NCI-H2171 treated with DMSO at 0.1 percent for 48 hours (cell line): ENCODE results near the gene MED1.
A peak's percentile ranks its signal among the peaks of the same experiment; 100 is the strongest.
"Not testable (repeated sequence)": the region's sequence is repeated elsewhere in the genome, so short reads cannot be mapped to it uniquely, and the experiment has no call there.

Source experiments
- DNase-seq: peaks from one replicate; lab custom pipeline; 2025; lab: John Stamatoyannopoulos, UW

Gene MED1

DNA sequence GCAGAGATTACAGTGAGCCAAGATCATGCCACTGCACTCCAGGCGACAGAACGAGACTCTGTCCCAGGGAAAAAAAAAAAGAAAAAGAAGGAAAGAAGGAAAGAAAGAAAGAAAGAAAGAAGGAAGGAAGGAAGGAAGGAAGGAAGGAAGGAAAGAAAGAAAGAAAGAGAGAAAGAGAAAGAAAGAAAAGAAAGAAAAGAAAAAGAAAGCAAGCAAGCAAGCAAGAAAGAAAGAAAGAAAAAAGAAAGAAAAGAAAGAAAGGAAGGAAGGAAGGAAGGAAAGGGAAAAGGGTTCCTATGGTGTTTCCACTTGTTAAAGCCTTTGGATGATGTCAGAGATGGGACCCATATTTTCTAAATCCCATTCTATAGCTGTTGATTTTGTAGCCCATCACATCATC, 11.2 kb downstream of the MED1 start:
- not testable (repeated sequence) for DNase-seq

DNA sequence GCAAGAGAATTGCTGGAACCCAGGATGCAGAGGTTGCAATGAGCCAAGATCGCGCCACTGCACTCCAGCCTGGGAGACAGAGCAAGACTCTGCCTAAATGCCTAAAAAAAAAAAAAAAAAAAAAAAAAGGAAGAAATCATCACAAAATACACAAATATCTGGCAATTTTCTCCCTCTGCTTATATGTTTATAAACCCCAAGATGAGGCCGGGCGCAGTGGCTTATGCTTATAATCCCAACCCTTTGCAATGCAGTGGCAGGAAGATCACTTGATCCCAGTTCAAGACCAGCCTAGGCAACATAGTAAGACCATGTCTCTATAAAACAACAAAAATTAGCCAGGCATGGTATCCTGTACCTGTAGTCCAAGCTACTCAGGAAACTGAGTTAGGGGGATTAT, 21.5 kb downstream of the MED1 start:
- no peak for DNase-seq

DNA sequence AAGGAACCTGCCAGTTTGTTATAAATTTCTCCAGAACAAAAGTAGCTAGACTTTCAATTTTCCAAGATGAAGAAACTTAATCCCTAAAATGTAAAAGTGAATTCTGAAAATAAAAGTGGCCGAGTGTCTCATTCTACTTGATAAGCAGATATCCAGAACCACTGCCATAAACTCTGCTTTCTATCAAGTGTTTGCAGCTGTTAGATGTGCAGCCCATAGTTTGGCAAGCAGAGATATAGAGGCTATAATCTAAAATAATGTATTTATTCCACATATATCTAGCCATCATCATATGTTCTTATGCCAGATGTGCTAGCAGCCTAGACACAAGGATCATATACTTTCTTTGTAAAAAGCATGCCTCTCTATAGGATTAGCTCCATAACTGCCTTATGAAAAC, 34.9 kb downstream of the MED1 start:
- no peak for DNase-seq

DNA sequence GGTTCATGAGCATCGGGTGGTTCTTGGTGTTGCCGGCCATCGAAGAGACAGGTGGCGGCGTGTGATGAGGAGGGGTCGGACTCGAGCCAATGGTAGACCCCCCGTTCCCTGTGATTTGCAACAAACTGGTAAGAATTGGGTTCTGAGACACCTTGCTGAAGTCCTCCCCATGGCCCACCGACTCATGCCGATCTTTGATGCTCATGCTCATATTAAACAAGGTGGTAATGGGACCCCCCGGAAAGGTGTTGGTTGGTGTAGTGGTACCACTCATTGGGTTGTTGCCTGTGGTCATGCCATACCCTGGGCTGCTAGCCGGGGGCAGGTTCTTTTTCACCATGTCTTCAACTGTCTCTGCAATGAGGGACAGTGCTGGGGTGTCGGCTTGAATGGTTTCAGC, 40.8 kb downstream of the MED1 start:
- DNase-seq, result no peak

DNA sequence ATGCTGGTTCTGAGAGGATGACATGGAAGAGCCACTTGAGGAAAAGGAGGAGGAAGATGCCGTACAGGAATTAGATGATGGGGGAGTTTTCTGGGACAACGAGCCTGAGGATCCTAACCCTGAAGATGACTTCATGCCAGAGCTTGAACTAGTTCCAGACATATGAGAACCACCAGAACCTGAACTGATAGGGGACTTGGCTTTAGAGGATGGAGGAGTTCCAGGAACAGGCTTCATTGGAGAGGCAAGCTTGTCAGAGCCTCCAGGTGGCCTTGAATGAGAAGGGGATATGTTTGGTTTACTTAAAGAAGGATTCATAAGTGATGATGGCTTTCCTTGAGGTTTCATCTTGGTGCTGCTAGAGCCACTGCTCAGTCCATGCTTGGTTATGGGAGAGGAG, 42.7 kb downstream of the MED1 start:
- no peak for DNase-seq

DNA sequence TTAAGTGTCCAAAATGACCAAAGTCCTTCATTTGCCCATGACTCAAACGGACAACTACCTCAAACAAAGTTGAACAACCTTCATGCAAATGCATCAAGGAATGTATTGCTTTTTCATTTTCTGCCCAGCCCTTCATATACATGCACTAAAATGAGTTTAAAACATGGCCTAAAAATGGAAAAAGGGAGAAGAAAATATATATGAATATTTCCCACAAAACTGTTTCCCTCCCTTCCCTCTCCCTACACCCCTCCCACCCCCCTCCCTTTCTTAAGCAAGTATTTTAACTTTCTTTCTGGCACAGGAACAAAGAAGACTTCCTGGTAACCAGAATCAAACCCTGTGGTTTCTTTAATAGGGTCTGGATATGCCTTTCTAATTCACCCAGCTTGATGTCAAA, 44.1 kb downstream of the MED1 start:
- DNase-seq, result no peak

DNA sequence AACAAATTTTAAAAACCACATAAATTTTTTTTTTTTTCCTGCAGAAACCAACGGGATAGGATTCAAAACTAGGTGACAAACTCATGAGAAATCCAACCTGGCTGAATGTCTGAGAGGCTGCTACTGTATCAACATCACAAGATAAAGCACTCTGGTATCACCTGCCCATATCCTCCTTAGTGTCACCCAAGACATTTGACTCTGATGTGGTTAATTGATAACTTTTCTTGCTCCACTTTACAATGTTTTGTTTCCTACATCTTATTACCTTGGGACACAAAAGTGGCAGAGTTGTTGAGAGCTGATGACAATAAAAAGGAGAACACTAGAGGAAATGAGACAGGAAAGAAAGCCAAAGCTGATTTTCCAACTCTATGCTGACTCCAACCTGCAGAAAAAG, 45.6 kb downstream of the MED1 start:
- DNase-seq, result no peak

DNA sequence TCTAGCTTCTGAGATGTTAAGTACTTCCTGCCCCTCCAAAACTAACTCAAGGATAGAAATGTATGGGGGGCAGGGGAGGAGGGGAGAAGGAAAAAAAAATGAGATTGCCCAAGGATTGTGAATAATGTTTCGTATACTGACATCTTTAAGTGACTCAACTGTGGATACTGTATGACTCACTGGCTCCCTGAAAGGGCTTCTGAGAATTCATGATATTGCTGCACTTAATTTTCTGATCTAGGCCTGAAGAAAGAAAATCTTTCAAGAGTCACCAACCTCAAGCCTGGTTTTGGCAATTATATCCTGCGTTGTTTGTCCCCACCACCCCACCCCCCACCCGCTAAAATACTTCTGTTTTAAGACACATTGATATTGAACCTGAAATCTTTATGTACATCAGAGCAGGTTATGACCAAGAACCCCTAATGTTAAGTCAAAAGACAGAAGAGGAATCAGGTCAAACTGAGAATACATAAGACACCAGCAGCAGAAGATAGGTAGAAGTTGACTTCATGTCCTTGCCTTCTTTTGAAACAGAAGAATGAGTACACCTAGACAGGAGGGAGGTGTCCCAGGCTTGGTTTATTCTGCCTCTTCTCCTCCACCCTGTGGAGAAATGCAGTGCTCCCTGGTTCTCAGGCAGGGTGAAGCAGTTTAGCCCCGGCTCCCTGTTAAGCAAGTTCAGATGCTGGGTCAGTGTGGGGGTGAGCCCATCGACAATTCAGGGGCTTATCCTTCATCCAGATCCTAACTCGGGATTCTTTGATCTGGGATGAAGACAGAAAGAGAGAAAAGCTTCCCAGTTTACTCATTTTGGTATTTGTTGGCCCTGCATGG, 46.3 kb downstream of the MED1 start:
- no peak for DNase-seq

DNA sequence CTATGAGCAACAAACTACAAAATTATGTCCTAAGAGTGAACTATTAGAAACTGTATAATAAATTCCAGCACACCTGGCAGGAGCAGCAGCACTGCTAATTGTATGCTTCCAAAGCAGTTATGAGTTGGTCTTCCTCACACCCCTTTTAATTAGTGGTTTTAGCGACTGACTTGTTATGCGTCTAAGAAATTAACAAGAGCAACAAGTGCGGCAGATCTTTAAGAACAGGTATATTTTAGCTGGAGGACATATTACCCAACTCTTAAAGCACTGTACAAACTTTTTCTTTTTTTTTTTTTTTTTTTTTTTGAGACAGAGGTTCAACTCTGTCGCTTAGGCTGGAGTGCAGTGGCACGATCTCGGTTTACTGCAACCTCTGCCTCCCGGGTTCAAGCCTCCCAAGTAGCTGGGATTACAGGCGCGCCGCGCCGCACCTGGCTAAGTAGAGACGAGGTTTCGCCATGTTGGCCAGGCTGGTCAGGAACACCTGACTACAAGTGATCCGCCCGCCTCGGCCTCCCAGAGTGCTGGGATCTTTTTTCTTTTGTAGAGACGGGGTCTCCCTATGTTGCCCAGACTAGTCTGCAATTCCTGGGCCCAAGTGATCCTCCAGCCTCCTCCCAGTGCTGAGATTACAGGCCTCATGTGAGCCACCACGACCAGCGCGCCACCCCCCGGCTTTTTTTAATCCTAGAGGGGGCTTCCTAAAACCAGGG, 48.0 kb downstream of the MED1 start:
- DNase-seq, result no peak

DNA sequence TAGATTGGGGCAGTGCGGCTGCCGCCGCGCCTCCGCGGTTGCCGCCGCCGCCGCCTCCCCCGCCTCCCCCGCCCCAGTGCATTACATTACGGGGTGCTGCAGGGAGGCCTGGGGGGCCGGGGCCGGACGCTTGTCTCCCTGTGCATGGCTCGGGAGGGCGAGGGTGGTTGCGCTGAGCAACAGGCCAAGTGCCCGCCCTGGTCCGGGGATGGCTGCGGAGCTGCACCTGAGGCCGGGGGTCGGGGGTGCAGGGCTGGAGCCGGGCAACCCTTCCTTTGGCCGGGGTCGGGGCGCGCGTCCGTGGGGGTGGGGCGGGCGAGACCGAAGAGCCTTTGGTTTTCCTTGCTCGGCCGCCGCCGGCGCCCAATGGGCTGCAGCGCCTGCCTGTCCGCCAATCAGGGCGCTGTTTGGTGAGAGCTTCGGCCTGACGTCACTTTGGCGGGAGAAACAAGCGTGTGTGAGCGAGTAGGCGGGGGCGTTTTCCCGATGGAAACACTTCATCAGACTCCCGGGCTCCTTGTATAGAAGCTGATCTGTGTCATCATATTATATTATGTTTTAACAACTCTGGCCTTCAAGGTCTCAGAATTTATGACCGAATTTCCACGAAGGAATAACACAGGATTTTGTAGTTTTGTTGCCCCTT, 48.7 kb downstream of the MED1 start:
- peak; percentile 92 for DNase-seq

DNA sequence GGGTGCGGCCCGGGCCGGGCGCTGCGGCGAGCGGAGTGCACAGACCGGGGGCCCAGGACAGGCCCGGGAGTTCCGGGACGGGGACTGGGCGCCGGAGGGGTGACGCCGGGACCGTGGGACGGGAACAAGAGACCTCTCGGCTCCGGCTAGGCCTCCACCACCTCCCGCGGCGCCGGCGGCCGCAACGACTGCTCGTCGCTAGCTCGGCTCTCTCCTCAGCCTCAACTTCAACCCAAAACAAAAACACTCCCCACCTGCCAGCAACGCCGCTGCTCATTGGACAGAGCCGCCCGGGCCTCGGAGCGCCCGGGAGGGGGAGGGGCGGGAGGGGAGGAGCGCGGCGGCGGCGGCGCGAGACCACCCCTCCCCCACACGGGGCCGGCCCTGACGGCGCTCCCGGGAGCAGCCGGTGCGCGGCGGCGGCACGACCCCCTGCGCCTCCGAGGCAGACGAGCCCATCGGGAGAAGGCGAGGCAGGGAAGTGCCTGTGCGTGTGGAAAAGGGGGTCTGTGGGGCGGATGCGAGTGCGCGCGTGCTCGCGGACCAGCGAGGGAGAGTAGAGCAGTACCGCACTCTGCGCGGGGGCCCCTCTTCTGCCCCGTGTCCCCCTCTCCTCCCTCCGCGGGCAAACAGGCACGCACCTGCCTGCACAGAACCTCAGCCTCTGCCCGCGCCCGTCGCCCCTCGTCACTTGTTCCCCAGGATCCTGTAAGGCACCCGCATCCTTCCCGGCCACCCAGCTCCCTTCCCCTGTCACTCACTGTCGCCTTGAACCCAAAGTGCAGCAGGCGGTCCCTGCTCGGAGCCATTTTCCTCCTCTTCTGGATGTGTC, 49.4 kb downstream of the MED1 start, which contains the start of gene FBXL20:
Gene FBXL20 (minus strand): TSS at position 215 of the 832 bp plus-strand sequence. CDS start 224 bp downstream, outside the sequence.
- DNase-seq, result peak; percentile 83

DNA sequence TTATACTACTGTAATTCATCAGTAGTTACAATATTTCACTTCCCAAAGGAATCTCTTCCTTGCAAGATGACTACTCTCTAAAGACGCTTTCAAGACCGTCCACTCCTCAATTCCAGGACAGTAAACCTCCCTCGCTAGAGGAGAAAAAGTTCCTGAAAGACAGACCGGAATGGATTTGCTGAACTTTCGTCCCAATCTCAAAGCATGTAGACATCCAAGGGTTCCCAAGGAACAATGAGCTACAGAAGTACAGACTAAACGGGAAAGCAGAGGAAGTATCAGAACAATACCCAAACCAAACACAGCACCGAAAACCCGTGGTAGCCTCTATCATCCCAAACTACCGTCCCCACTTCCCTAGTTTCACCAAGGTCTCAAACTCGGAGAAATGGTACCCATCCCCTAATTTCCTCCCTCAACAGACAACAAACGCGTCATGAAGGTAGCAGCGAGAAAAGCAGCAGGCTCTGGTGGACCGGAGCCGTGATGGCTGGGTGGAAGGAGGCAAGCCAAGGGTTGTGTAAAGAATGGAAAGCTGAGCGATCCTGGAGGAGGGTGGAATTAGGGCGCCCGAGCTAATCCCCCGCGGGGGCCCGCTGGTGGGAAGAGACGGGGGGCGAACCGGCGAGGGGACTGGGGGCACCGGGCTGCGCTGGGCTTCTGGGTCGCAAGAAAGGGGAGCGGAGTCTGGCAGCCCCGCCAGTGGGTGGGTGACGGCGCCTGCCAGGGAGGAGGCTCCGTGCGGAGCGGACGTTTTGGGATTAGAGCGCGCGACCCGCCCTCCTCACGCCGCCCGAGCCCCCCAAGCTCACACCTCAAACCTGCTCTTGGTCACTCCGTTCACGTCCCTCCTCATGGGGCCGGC, 50.3 kb downstream of the MED1 start:
- DNase-seq, result no peak

DNA sequence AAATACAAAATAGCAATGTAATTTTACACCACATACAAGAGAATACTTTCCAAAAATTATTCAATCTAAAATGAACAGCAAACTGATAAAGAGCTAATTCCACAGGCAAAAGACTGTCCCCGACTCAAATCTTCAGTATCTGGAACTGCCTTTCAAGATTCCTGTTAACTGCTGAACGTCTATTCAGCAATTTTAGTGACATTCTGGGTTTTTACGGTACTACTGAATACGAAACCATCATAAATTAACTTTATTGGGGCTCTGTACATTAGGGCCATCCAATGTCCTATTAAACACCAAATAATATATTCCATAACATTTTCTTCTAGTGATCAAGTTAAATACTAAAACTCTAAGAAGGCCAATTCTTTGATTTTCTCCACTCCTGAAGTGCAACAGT, 51.3 kb downstream of the MED1 start:
- no peak for DNase-seq

DNA sequence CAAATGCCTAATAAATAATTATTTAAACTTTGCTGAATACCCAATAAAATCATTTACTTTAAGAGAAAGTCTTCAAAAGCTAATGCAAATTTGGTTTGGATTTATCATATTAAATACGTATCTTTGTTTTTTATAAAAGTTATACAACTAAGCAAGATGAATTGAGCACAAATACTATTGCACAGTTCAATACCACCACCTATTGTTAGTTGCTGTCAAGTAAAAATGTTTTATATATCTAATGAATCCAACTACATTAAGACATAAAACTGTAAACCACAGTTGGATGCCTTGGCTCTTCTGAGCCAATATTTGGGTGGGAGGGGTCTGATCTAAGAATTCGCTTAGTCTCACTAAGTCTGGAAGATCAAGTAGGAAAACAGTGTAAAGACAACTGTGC, 57.3 kb downstream of the MED1 start:
- no peak for DNase-seq

DNA sequence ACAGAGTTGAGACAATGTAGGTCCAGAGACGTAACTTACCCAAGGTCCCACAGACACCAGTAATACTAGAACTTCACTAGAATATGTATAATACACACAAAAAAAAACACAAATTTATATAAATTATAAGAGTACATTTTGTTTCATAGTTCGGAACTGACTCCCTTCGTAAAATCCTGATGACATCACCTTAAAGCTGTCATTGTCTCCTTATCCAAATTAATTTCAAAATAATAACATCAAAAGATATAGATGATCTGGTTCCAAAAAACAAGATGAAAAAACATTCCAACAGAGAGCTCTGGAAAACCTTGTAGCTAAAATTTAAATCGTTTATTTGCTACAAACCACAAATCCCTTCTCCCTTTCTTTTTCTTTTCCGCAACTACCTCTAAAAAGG, 59.6 kb downstream of the MED1 start:
- DNase-seq, result no peak

DNA sequence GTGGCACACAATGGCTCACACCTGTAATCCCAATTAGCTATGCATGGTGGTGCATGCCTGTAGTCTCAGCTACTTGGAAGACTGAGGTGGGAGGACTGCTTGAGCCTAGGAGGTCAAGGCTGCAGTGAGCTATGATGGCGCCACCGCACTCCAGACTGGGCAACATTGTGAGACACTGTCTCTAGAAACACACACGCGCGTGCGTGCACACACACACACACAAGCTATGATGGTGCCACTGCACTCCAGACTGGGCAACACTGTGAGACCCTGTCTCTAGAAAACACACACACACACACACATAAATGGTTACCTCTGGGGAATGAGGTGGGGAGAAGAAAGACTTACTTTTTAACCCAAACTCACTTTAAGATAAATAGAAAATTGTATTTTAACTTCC, 66.0 kb downstream of the MED1 start:
- no peak for DNase-seq

DNA sequence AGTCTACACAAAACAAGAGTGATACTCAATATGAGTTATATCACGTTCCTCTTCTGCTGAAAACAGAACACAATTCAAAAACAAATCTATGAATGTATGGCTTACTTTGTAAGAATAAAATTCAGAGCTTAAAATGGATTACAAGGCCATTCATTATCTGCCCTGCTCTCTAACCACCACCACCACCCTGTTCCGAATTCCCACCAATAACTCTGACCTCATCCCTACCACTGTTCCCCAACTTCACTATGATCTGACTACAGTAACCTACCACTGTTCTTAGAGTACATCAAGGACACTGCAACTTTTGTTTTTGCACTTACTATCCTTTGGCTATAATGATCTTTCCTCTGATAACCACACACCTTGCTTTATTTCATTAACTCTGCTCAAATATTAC, 70.9 kb downstream of the MED1 start:
- DNase-seq, result no peak

DNA sequence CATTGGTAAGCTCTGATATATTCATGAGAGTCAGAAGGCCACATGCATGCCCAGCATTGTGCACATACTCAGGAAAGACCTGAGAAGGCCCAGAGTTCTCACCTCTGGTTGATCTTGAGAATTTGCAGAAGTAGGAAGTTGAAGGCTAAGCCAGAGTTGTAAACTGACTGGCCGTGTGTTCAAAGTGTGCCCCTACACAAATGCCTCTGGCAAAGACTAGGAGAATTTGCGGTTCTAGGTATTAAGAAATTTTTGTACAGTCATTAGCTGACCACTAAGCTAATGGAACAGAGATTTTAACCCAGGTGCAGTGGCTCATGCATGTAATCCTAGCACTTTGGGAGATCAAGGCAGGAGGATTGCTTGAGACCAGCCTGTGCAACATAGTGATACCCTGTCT, 74.6 kb downstream of the MED1 start:
- DNase-seq, result no peak

DNA sequence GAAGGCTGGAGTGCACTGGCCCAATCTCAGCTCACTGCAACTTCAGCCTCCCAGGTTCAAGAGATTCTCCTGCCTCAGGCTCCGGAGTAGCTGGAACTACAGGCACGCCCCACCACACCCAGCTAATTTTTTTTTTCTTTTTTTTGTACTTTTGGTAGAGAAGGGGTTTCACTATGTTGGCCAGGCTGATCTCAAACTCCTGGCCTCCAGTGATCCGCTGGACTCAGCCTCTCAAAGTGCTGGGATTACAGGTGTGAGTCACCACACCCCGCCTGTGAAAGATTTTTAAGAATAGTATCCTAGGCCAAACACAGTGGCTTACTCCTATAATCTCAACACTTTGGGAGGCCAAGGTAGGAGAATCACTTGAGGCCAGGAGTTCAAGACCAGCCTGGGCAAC, 83.3 kb downstream of the MED1 start:
- not testable (repeated sequence) for DNase-seq

DNA sequence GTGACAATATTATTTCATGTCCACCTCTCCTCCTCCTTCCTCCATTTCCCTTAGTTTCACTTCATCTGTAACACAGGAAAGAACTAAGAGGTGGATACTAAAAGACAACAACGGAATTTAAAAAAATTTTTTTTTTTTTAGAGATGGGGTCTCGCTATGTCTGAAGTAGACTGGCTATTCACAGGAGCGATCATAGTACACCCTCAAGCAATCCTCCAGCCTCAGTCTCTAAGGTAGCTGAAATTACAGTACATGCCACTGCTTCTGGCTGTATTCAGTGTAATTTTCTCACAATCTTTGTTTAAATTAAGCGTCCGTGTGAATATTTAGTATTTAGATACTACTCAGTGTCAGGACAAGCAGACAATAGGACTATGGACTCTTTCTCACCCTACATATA, 85.2 kb downstream of the MED1 start:
- no peak for DNase-seq

DNA sequence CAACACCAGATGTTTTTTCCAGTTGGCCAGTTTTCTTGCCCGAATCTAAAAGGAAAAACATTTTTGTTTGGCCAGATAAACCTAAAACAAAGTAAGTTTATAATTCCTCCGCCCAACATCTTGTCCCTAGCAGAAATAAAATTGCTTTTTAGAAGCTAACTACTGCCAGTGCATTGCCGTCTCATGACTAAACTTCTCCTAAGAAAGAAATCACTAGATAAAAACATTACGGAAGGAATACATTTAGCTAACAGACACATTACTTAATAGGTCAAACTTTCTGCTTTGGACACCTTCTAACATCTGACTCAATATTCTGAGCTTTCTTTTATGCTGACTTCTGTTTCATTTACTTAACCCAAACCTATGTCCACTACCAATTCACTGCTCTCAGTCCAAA, 85.8 kb downstream of the MED1 start:
- no peak for DNase-seq
